GM23338 (cell line): ENCODE results near the gene PLCL1. TPM values are rescaled to one million over a fixed set of nuclear protein-coding genes. Genes with fewer than 3 reads are reported as not detected.

Source experiments
- ATAC-seq: fragments of 200-7000 bp; cut with Tn5 transposase; 3 replicates; pipeline ENCODE4 v1.9.1; 2020
- DNase-seq: peaks from one replicate; pipeline ENCODE4 v3.0.0-alpha.2; 2015; ENCODE audit warnings: low spot score
- H2AFZ ChIP-seq: fragments of 200-600 bp; sonication (generic); 2 replicates; pipeline ENCODE4 v1.8.0; 2016; ENCODE audit warnings: antibody characterized with exemption, mild to moderate bottlenecking, moderate library complexity
- H3F3A ChIP-seq: fragments of 200-600 bp; sonication (generic); replicated peaks from 2 replicates; pipeline ENCODE4 v1.8.0; 2017; ENCODE audit warnings: antibody characterized with exemption, mixed run types, low read depth
- H3K27ac ChIP-seq: fragments of 200-600 bp; sonication (generic); 2 replicates; pipeline ENCODE4 v1.6.1; 2016; ENCODE audit warnings: low read depth
- H3K27me3 ChIP-seq: fragments of 200-600 bp; sonication (generic); 2 replicates; pipeline ENCODE4 v1.8.0; 2016; ENCODE audit warnings: mild to moderate bottlenecking, mixed run types, moderate library complexity; ENCODE audit not compliant: insufficient read depth
- H3K36me3 ChIP-seq: fragments of 200-600 bp; sonication (generic); 2 replicates; pipeline ENCODE4 v1.8.0; 2016; ENCODE audit warnings: mild to moderate bottlenecking; ENCODE audit not compliant: insufficient read depth
- H3K4me1 ChIP-seq: fragments of 200-600 bp; sonication (generic); 2 replicates; pipeline ENCODE4 v1.8.0; 2016; ENCODE audit warnings: mild to moderate bottlenecking, moderate library complexity; ENCODE audit not compliant: insufficient read depth
- H3K4me2 ChIP-seq: fragments of 200-600 bp; sonication (generic); 2 replicates; pipeline ENCODE4 v1.7.1; 2017; ENCODE audit warnings: mixed run types
- H3K4me3 ChIP-seq: fragments of 200-600 bp; sonication (generic); 2 replicates; pipeline ENCODE4 v1.6.1; 2016; ENCODE audit warnings: mixed run types
- H3K79me2 ChIP-seq: fragments of 200-600 bp; sonication (generic); replicated peaks from 2 replicates; pipeline ENCODE4 v1.8.0; 2017; ENCODE audit warnings: mild to moderate bottlenecking; ENCODE audit not compliant: insufficient read depth
- H3K9me2 ChIP-seq: fragments of 200-600 bp; sonication (generic); 2 replicates; pipeline ENCODE4 v1.8.0; 2017; ENCODE audit not compliant: insufficient read depth
- H4K20me1 ChIP-seq: fragments of 200-600 bp; sonication (generic); replicated peaks from 2 replicates; pipeline ENCODE4 v1.8.0; 2017; ENCODE audit warnings: mild to moderate bottlenecking; ENCODE audit not compliant: insufficient read depth
- H3K27ac Mint-ChIP-seq: 2 replicates; pipeline ENCODE4 v1.8.0; 2020; ENCODE audit warnings: inconsistent platforms, mild to moderate bottlenecking, moderate library complexity, mixed read lengths
- H3K27me3 Mint-ChIP-seq: 3 replicates; pipeline ENCODE4 v1.8.0; 2022; ENCODE audit warnings: low read depth, mild to moderate bottlenecking, moderate library complexity, mixed read lengths, inconsistent platforms; ENCODE audit not compliant: insufficient read depth, poor library complexity
- H3K36me3 Mint-ChIP-seq: 3 replicates; pipeline ENCODE4 v1.8.0; 2021; ENCODE audit warnings: low read depth, mild to moderate bottlenecking, inconsistent platforms, moderate library complexity, mixed read lengths
- H3K4me1 Mint-ChIP-seq: 3 replicates; pipeline ENCODE4 v1.8.0; 2020; ENCODE audit warnings: mild to moderate bottlenecking, inconsistent platforms, mixed read lengths
- H3K4me3 Mint-ChIP-seq: 3 replicates; pipeline ENCODE4 v1.8.0; 2021; ENCODE audit warnings: moderate library complexity, mild to moderate bottlenecking, inconsistent platforms, mixed read lengths
- H3K9me3 Mint-ChIP-seq: 3 replicates; pipeline ENCODE4 v1.8.0; 2020; ENCODE audit warnings: moderate library complexity, mild to moderate bottlenecking, inconsistent platforms, mixed read lengths
- EZH2 ChIP-seq: fragments of 200-600 bp; sonication (generic); IDR thresholded peaks from one replicate; pipeline ENCODE4 v1.8.0; 2017; ENCODE audit warnings: antibody characterized with exemption, mild to moderate bottlenecking, low read depth; ENCODE audit not compliant: unreplicated experiment
- EZH2phosphoT487 ChIP-seq: fragments of 200-600 bp; sonication (generic); IDR thresholded peaks from one replicate; pipeline ENCODE4 v1.8.1; 2018; ENCODE audit warnings: antibody characterized with exemption; ENCODE audit not compliant: unreplicated experiment
- JUNB ChIP-seq: IDR thresholded peaks from one replicate; pipeline ENCODE4 v1.6.1; 2016; ENCODE audit warnings: antibody characterized with exemption; ENCODE audit not compliant: unreplicated experiment
- STAT1 ChIP-seq: IDR thresholded peaks from one replicate; pipeline ENCODE4 v1.6.1; 2016; ENCODE audit warnings: antibody characterized with exemption; ENCODE audit not compliant: unreplicated experiment
- ZNF114 ChIP-seq: fragments of 250-450 bp; sonication (Bioruptor Pico); IDR thresholded peaks from 2 replicates; pipeline ENCODE4 v1.5.0; 2020; ENCODE audit warnings: mild to moderate bottlenecking, moderate library complexity
- ZNF331 ChIP-seq: fragments of 250-450 bp; sonication (Bioruptor Pico); IDR thresholded peaks from 2 replicates; pipeline ENCODE4 v1.5.0; 2020; ENCODE audit warnings: low read depth, mild to moderate bottlenecking, moderate library complexity
- ZNF462 ChIP-seq: fragments of 250-450 bp; sonication (Bioruptor Pico); IDR thresholded peaks from 2 replicates; pipeline ENCODE4 v1.5.0; 2020; ENCODE audit warnings: mild to moderate bottlenecking, moderate library complexity
- polyA plus RNA-seq: library from polyadenylated mRNA; unstranded; fragments of >200 nt; fragmentation: Nextera tagmentation; extraction: Ambion mirVana; gene quantifications from 2 replicates; pipeline ENCODE4 v1.2.1, GENCODE V29; 2016
- total RNA-seq: library from RNA; depleted of rRNA; stranded (reverse); fragments of >200 nt; shearing (Covaris generic); gene quantifications from 2 replicates; pipeline ENCODE4 v1.2.3, GENCODE V29; 2014

Gene PLCL1
- total and polyA plus RNA-seq, 2 experiments from 2014 or later, result not detected

GRCh38 chr2:198056836-198057235 is 252.4 kb downstream of the PLCL1 start:
- Mint-ChIP-seq H3K4me1 (peaks cover 2% of the 10 kb centered on the region; the same call in 1 of the 3 replicates), H3K36me3 (no peaks in the 10 kb centered on the region), H3K27me3 (no peaks in the 10 kb centered on the region), H3K9me3 (no peaks in the 10 kb centered on the region), H3K4me3 (no peak overlapping the region), H3K27ac (no peak overlapping the region)
- no peak overlapping the region for H3K27ac ChIP-seq
- ATAC-seq (no peak), DNase-seq (no peak)
- no peak overlapping the region for H3K4me3 ChIP-seq
- TF ChIP-seq ZNF462 (CRISPR knock-in tag) (no peak), EZH2 (no peak), EZH2phosphoT487 (no peak), JUNB (no peak), ZNF331 (no peak), STAT1 (no peak)
- no peaks in the 10 kb centered on the region for H3K27me3 ChIP-seq
- H3K4me2 ChIP-seq, result no peak overlapping the region
- no peaks in the 10 kb centered on the region for H3F3A ChIP-seq
- no peaks in the 10 kb centered on the region for H3K79me2 ChIP-seq
- H2AFZ ChIP-seq, result no peak overlapping the region
- no peaks in the 10 kb centered on the region for H4K20me1 ChIP-seq
- no peaks in the 10 kb centered on the region for H3K4me1 ChIP-seq
- H3K36me3 ChIP-seq, result no peaks in the 10 kb centered on the region
- H3K9me2 ChIP-seq, result no peaks in the 10 kb centered on the region

GRCh38 chr2:198059800-198060199 is 255.4 kb downstream of the PLCL1 start:
- no peak overlapping the region for H3K4me3 Mint-ChIP-seq
- DNase-seq (no peak), ATAC-seq (no peak)
- Histone ChIP-seq H2AFZ (peak overlapping the region; percentile 21; the same call in 1 of the 2 replicates), H4K20me1 (no peaks in the 10 kb centered on the region), H3K36me3 (no peaks in the 10 kb centered on the region), H3K79me2 (no peaks in the 10 kb centered on the region), H3F3A (no peaks in the 10 kb centered on the region), H3K4me3 (no peak overlapping the region), H3K27me3 (no peaks in the 10 kb centered on the region), H3K9me2 (no peaks in the 10 kb centered on the region), H3K27ac (no peak overlapping the region), H3K4me1 (no peaks in the 10 kb centered on the region), H3K4me2 (no peak overlapping the region)
- H3K4me1 Mint-ChIP-seq, result peaks cover 2% of the 10 kb centered on the region; the same call in 1 of the 3 replicates
- H3K9me3 Mint-ChIP-seq, result no peaks in the 10 kb centered on the region
- no peaks in the 10 kb centered on the region for H3K36me3 Mint-ChIP-seq
- H3K27me3 Mint-ChIP-seq, result no peaks in the 10 kb centered on the region
- no peak overlapping the region for H3K27ac Mint-ChIP-seq
- TF ChIP-seq ZNF462 (CRISPR knock-in tag) (no peak), ZNF114 (no peak)
